CD4-positive, alpha-beta T cell treated with Interleukin-6 for 4 hours (primary cell): ENCODE data around the gene RGL2.
"Not testable (repeated sequence)": the region's sequence is repeated elsewhere in the genome, so short reads cannot be mapped to it uniquely, and the experiment has no call there.

Experiments used
- DNase-seq: peaks from one replicate; pipeline ENCODE4 v3.0.0-alpha.2; 2020; ENCODE audit warnings: mixed read lengths

Gene RGL2

GRCh38 chr6:33272275-33273128, 26.2 kb downstream of the RGL2 start:
- no peak for DNase-seq

GRCh38 chr6:33271468-33272274, 27.1 kb downstream of the RGL2 start, which contains the start of the genes RPS18 and VPS52:
RPS18 (plus strand) TSS chr6:33272075; CDS start chr6:33272120, 45 bp downstream.
VPS52 (minus strand) TSS chr6:33271876; CDS start chr6:33271675, 201 bp downstream.
- peak; percentile 92 for DNase-seq

GRCh38 chr6:33271117-33271467, 27.6 kb downstream of the RGL2 start:
- no peak for DNase-seq

- no peak for DNase-seq
Observed at GRCh38 chr6:33264015-33264414, 34.7 kb downstream of the RGL2 start.

GRCh38 chr6:33262490-33262889, 36.3 kb downstream of the RGL2 start:
- DNase-seq: not testable (repeated sequence)

- no peak for DNase-seq
Observed at GRCh38 chr6:33259032-33259431, 39.7 kb downstream of the RGL2 start.

- no peak for DNase-seq
Observed at GRCh38 chr6:33254591-33254990, 44.2 kb downstream of the RGL2 start.

GRCh38 chr6:33252759-33253158, 46.0 kb downstream of the RGL2 start:
- DNase-seq: no peak

GRCh38 chr6:33251395-33252012, 47.2 kb downstream of the RGL2 start:
- DNase-seq: no peak

- no peak for DNase-seq
Observed at GRCh38 chr6:33250731-33251130, 48.0 kb downstream of the RGL2 start.

GRCh38 chr6:33249732-33250630, 48.8 kb downstream of the RGL2 start:
- DNase-seq: no peak

- DNase-seq: peak; percentile 98
Observed at GRCh38 chr6:33248932-33249731, 49.6 kb downstream of the RGL2 start.

- no peak for DNase-seq
Observed at GRCh38 chr6:33248643-33248931, 50.2 kb downstream of the RGL2 start.

- peak; percentile 93 for DNase-seq
Observed at GRCh38 chr6:33247977-33248642, 50.6 kb downstream of the RGL2 start.

GRCh38 chr6:33243476-33243875, 55.3 kb downstream of the RGL2 start:
- no peak for DNase-seq

- DNase-seq: no peak
Observed at GRCh38 chr6:33241968-33242367, 56.8 kb downstream of the RGL2 start.
